GM23338 (cell line): ENCODE results near the gene NLE1. TPM values are rescaled to one million over a fixed set of nuclear protein-coding genes. Genes with fewer than 3 reads are reported as not detected.

Experiments used
- ATAC-seq: fragments of 200-7000 bp; cut with Tn5 transposase; 3 replicates; pipeline ENCODE4 v1.9.1; 2020
- DNase-seq: peaks from one replicate; pipeline ENCODE4 v3.0.0-alpha.2; 2015; ENCODE audit warnings: low spot score
- H2AFZ ChIP-seq: fragments of 200-600 bp; sonication (generic); 2 replicates; pipeline ENCODE4 v1.8.0; 2016; ENCODE audit warnings: antibody characterized with exemption, mild to moderate bottlenecking, moderate library complexity
- H3F3A ChIP-seq: fragments of 200-600 bp; sonication (generic); replicated peaks from 2 replicates; pipeline ENCODE4 v1.8.0; 2017; ENCODE audit warnings: antibody characterized with exemption, mixed run types, low read depth
- H3K27ac ChIP-seq: fragments of 200-600 bp; sonication (generic); 2 replicates; pipeline ENCODE4 v1.6.1; 2016; ENCODE audit warnings: low read depth
- H3K27me3 ChIP-seq: fragments of 200-600 bp; sonication (generic); 2 replicates; pipeline ENCODE4 v1.8.0; 2016; ENCODE audit warnings: mild to moderate bottlenecking, mixed run types, moderate library complexity; ENCODE audit not compliant: insufficient read depth
- H3K36me3 ChIP-seq: fragments of 200-600 bp; sonication (generic); 2 replicates; pipeline ENCODE4 v1.8.0; 2016; ENCODE audit warnings: mild to moderate bottlenecking; ENCODE audit not compliant: insufficient read depth
- H3K4me1 ChIP-seq: fragments of 200-600 bp; sonication (generic); 2 replicates; pipeline ENCODE4 v1.8.0; 2016; ENCODE audit warnings: mild to moderate bottlenecking, moderate library complexity; ENCODE audit not compliant: insufficient read depth
- H3K4me2 ChIP-seq: fragments of 200-600 bp; sonication (generic); 2 replicates; pipeline ENCODE4 v1.7.1; 2017; ENCODE audit warnings: mixed run types
- H3K4me3 ChIP-seq: fragments of 200-600 bp; sonication (generic); 2 replicates; pipeline ENCODE4 v1.6.1; 2016; ENCODE audit warnings: mixed run types
- H3K79me2 ChIP-seq: fragments of 200-600 bp; sonication (generic); replicated peaks from 2 replicates; pipeline ENCODE4 v1.8.0; 2017; ENCODE audit warnings: mild to moderate bottlenecking; ENCODE audit not compliant: insufficient read depth
- H3K9me2 ChIP-seq: fragments of 200-600 bp; sonication (generic); 2 replicates; pipeline ENCODE4 v1.8.0; 2017; ENCODE audit not compliant: insufficient read depth
- H4K20me1 ChIP-seq: fragments of 200-600 bp; sonication (generic); replicated peaks from 2 replicates; pipeline ENCODE4 v1.8.0; 2017; ENCODE audit warnings: mild to moderate bottlenecking; ENCODE audit not compliant: insufficient read depth
- H3K27ac Mint-ChIP-seq: 2 replicates; pipeline ENCODE4 v1.8.0; 2020; ENCODE audit warnings: inconsistent platforms, mild to moderate bottlenecking, moderate library complexity, mixed read lengths
- H3K27me3 Mint-ChIP-seq: 3 replicates; pipeline ENCODE4 v1.8.0; 2022; ENCODE audit warnings: low read depth, mild to moderate bottlenecking, moderate library complexity, mixed read lengths, inconsistent platforms; ENCODE audit not compliant: insufficient read depth, poor library complexity
- H3K36me3 Mint-ChIP-seq: 3 replicates; pipeline ENCODE4 v1.8.0; 2021; ENCODE audit warnings: low read depth, mild to moderate bottlenecking, inconsistent platforms, moderate library complexity, mixed read lengths
- H3K4me1 Mint-ChIP-seq: 3 replicates; pipeline ENCODE4 v1.8.0; 2020; ENCODE audit warnings: mild to moderate bottlenecking, inconsistent platforms, mixed read lengths
- H3K4me3 Mint-ChIP-seq: 3 replicates; pipeline ENCODE4 v1.8.0; 2021; ENCODE audit warnings: moderate library complexity, mild to moderate bottlenecking, inconsistent platforms, mixed read lengths
- H3K9me3 Mint-ChIP-seq: 3 replicates; pipeline ENCODE4 v1.8.0; 2020; ENCODE audit warnings: moderate library complexity, mild to moderate bottlenecking, inconsistent platforms, mixed read lengths
- CREB1 ChIP-seq: fragments of 250-450 bp; sonication (Bioruptor Pico); IDR thresholded peaks from 2 replicates; pipeline ENCODE4 v1.5.0; 2020; ENCODE audit warnings: low read depth, mild to moderate bottlenecking, moderate library complexity
- CTCF ChIP-seq, 2 experiments: fragments of 200-600 bp in 1 of 2; sonication (generic) in 1 of 2; conservative IDR thresholded peaks; 2 replicates each; pipeline versions ENCODE4 v1.5.1 to v1.6.1; 2016 to 2017; ENCODE audit warnings: antibody characterized with exemption in 2 of 2, low read depth in 2 of 2, mild to moderate bottlenecking in 2 of 2, moderate library complexity in 1 of 2
- EZH2phosphoT487 ChIP-seq: fragments of 200-600 bp; sonication (generic); IDR thresholded peaks from one replicate; pipeline ENCODE4 v1.8.1; 2018; ENCODE audit warnings: antibody characterized with exemption; ENCODE audit not compliant: unreplicated experiment
- JUNB ChIP-seq: IDR thresholded peaks from one replicate; pipeline ENCODE4 v1.6.1; 2016; ENCODE audit warnings: antibody characterized with exemption; ENCODE audit not compliant: unreplicated experiment
- NANOG ChIP-seq: IDR thresholded peaks from 2 replicates; pipeline ENCODE4 v1.6.1; 2016; ENCODE audit warnings: antibody characterized with exemption, borderline replicate concordance
- POLR2AphosphoS5 ChIP-seq: IDR thresholded peaks from 2 replicates; pipeline ENCODE4 v1.6.1; 2016; ENCODE audit warnings: antibody characterized with exemption, low read depth
- REST ChIP-seq: IDR thresholded peaks from one replicate; pipeline ENCODE4 v1.6.1; 2018; ENCODE audit warnings: antibody characterized with exemption; ENCODE audit not compliant: unreplicated experiment
- STAT1 ChIP-seq: IDR thresholded peaks from one replicate; pipeline ENCODE4 v1.6.1; 2016; ENCODE audit warnings: antibody characterized with exemption; ENCODE audit not compliant: unreplicated experiment
- ZNF114 ChIP-seq: fragments of 250-450 bp; sonication (Bioruptor Pico); IDR thresholded peaks from 2 replicates; pipeline ENCODE4 v1.5.0; 2020; ENCODE audit warnings: mild to moderate bottlenecking, moderate library complexity
- ZNF331 ChIP-seq: fragments of 250-450 bp; sonication (Bioruptor Pico); IDR thresholded peaks from 2 replicates; pipeline ENCODE4 v1.5.0; 2020; ENCODE audit warnings: low read depth, mild to moderate bottlenecking, moderate library complexity
- polyA plus RNA-seq: library from polyadenylated mRNA; unstranded; fragments of >200 nt; fragmentation: Nextera tagmentation; extraction: Ambion mirVana; gene quantifications from 2 replicates; pipeline ENCODE4 v1.2.1, GENCODE V29; 2016
- total RNA-seq: library from RNA; depleted of rRNA; stranded (reverse); fragments of >200 nt; shearing (Covaris generic); gene quantifications from 2 replicates; pipeline ENCODE4 v1.2.3, GENCODE V29; 2014
- TF ChIP-seq, protein P1 (sequence below): fragments of 250-450 bp; sonication (Bioruptor Pico); IDR thresholded peaks from 2 replicates; pipeline ENCODE4 v1.5.0; 2020; ENCODE audit warnings: mild to moderate bottlenecking, moderate library complexity

The NLE1 gene
- total and polyA plus RNA-seq, 2 experiments from 2014 or later: 16.6 to 66.4 TPM

- no peak overlapping the region for H3K27ac Mint-ChIP-seq
- no peak for ATAC-seq
Observed at GRCh38 chr17:35132816-35133550, 9.1 kb downstream of the NLE1 start.

GRCh38 chr17:35132099-35132498 lies 10.0 kb downstream of the NLE1 start:
- H2AFZ ChIP-seq: no peak overlapping the region
- no peak for ATAC-seq
- Mint-ChIP-seq H3K36me3 (peaks cover 68% of the 10 kb centered on the region), H3K27me3 (peaks cover 13% of the 10 kb centered on the region), H3K9me3 (no peaks in the 10 kb centered on the region; the same call in 2 of the 3 replicates), H3K27ac (no peak overlapping the region), H3K4me3 (no peak overlapping the region), H3K4me1 (no peaks in the 10 kb centered on the region)
- peaks cover 6% of the 10 kb centered on the region; the same call in 1 of the 2 replicates for H3F3A ChIP-seq
- no peak overlapping the region for H3K27ac ChIP-seq
- no peak overlapping the region for H3K4me2 ChIP-seq
- H3K36me3 ChIP-seq: peaks cover 42% of the 10 kb centered on the region
- H3K9me2 ChIP-seq: peaks cover 3% of the 10 kb centered on the region; the same call in 1 of the 2 replicates
- H4K20me1 ChIP-seq: peaks cover 3% of the 10 kb centered on the region; the same call in 1 of the 2 replicates
- no peaks in the 10 kb centered on the region for H3K27me3 ChIP-seq
- no peaks in the 10 kb centered on the region for H3K4me1 ChIP-seq
- H3K79me2 ChIP-seq: no peaks in the 10 kb centered on the region
- no peak overlapping the region for H3K4me3 ChIP-seq
- no peak for DNase-seq
- TF ChIP-seq CTCF (conservative IDR thresholded peaks at IDR 0.05; ENCODE audit: low read depth in 2 of 2): no peak
- TF ChIP-seq STAT1: no peak
- TF ChIP-seq EZH2phosphoT487: no peak
- no peak for TF ChIP-seq ZNF331 (CRISPR knock-in tag)
- TF ChIP-seq NANOG: no peak
- no peak for TF ChIP-seq ZNF114
- TF ChIP-seq REST: no peak
- TF ChIP-seq, protein P1, sequence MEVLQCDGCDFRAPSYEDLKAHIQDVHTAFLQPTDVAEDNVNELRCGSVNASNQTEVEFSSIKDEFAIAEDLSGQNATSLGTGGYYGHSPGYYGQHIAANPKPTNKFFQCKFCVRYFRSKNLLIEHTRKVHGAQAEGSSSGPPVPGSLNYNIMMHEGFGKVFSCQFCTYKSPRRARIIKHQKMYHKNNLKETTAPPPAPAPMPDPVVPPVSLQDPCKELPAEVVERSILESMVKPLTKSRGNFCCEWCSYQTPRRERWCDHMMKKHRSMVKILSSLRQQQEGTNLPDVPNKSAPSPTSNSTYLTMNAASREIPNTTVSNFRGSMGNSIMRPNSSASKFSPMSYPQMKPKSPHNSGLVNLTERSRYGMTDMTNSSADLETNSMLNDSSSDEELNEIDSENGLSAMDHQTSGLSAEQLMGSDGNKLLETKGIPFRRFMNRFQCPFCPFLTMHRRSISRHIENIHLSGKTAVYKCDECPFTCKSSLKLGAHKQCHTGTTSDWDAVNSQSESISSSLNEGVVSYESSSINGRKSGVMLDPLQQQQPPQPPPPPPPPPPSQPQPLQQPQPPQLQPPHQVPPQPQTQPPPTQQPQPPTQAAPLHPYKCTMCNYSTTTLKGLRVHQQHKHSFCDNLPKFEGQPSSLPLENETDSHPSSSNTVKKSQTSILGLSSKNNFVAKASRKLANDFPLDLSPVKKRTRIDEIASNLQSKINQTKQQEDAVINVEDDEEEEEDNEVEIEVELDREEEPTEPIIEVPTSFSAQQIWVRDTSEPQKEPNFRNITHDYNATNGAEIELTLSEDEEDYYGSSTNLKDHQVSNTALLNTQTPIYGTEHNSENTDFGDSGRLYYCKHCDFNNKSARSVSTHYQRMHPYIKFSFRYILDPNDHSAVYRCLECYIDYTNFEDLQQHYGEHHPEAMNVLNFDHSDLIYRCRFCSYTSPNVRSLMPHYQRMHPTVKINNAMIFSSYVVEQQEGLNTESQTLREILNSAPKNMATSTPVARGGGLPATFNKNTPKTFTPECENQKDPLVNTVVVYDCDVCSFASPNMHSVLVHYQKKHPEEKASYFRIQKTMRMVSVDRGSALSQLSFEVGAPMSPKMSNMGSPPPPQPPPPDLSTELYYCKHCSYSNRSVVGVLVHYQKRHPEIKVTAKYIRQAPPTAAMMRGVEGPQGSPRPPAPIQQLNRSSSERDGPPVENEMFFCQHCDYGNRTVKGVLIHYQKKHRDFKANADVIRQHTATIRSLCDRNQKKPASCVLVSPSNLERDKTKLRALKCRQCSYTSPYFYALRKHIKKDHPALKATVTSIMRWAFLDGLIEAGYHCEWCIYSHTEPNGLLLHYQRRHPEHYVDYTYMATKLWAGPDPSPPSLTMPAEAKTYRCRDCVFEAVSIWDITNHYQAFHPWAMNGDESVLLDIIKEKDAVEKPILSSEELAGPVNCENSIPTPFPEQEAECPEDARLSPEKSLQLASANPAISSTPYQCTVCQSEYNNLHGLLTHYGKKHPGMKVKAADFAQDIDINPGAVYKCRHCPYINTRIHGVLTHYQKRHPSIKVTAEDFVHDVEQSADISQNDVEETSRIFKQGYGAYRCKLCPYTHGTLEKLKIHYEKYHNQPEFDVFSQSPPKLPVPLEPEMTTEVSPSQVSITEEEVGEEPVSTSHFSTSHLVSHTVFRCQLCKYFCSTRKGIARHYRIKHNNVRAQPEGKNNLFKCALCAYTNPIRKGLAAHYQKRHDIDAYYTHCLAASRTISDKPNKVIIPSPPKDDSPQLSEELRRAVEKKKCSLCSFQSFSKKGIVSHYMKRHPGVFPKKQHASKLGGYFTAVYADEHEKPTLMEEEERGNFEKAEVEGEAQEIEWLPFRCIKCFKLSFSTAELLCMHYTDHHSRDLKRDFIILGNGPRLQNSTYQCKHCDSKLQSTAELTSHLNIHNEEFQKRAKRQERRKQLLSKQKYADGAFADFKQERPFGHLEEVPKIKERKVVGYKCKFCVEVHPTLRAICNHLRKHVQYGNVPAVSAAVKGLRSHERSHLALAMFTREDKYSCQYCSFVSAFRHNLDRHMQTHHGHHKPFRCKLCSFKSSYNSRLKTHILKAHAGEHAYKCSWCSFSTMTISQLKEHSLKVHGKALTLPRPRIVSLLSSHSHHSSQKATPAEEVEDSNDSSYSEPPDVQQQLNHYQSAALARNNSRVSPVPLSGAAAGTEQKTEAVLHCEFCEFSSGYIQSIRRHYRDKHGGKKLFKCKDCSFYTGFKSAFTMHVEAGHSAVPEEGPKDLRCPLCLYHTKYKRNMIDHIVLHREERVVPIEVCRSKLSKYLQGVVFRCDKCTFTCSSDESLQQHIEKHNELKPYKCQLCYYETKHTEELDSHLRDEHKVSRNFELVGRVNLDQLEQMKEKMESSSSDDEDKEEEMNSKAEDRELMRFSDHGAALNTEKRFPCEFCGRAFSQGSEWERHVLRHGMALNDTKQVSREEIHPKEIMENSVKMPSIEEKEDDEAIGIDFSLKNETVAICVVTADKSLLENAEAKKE (CRISPR knock-in tag): no peak
- no peak for TF ChIP-seq JUNB

More at GRCh38 chr17:35132816-35133550, 9.1 kb downstream of the NLE1 start:
- no peaks in the 10 kb centered on the region for H3K27me3 ChIP-seq
- peaks cover 6% of the 10 kb centered on the region; the same call in 1 of the 2 replicates for H3F3A ChIP-seq
- H3K4me3 Mint-ChIP-seq: no peak overlapping the region
- H3K79me2 ChIP-seq: no peaks in the 10 kb centered on the region
- H3K36me3 ChIP-seq: peaks cover 50% of the 10 kb centered on the region
- H3K4me3 ChIP-seq: no peak overlapping the region
- no peak overlapping the region for H3K27ac ChIP-seq
- no peaks in the 10 kb centered on the region for H3K9me2 ChIP-seq
- H3K4me1 ChIP-seq: no peaks in the 10 kb centered on the region
- H3K4me1 Mint-ChIP-seq: no peaks in the 10 kb centered on the region
- no peak overlapping the region for H2AFZ ChIP-seq
- H3K36me3 Mint-ChIP-seq: peaks cover 73% of the 10 kb centered on the region
- DNase-seq: no peak
- peaks cover 7% of the 10 kb centered on the region for H4K20me1 ChIP-seq
- peaks cover 9% of the 10 kb centered on the region for H3K27me3 Mint-ChIP-seq
- H3K9me3 Mint-ChIP-seq: no peaks in the 10 kb centered on the region
- no peak for TF ChIP-seq STAT1
- no peak for TF ChIP-seq CREB1 (CRISPR knock-in tag)
- TF ChIP-seq POLR2AphosphoS5: no peak
- H3K4me2 ChIP-seq: no peak overlapping the region
